ENCODE results near the gene KIF26B.

Gene KIF26B

DNA sequence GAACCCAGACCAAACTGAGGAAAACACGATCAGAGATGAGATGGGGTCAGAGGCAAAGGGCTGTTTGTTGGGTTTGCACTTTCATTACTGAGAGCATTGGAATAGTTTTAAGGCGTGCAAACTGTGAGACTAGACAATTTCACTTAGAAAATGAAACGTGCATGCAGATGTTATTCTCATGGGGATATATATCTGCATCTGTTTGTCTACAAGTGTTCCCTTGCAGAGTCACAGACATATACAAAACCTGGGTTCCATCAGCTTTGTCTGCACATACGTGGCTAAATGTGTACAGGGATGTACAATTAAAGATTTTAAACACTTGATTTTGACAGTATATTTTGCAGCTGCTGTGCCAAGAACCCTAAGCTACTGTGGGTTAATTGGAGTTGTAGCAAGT lies 355.4 kb downstream of the KIF26B start:
- DNase-seq (ENCODE audit: low read depth) = no peak
- H3K4me3 ChIP-seq (ENCODE audit: low read length) = no peak overlapping the region
- TF ChIP-seq, protein P1, sequence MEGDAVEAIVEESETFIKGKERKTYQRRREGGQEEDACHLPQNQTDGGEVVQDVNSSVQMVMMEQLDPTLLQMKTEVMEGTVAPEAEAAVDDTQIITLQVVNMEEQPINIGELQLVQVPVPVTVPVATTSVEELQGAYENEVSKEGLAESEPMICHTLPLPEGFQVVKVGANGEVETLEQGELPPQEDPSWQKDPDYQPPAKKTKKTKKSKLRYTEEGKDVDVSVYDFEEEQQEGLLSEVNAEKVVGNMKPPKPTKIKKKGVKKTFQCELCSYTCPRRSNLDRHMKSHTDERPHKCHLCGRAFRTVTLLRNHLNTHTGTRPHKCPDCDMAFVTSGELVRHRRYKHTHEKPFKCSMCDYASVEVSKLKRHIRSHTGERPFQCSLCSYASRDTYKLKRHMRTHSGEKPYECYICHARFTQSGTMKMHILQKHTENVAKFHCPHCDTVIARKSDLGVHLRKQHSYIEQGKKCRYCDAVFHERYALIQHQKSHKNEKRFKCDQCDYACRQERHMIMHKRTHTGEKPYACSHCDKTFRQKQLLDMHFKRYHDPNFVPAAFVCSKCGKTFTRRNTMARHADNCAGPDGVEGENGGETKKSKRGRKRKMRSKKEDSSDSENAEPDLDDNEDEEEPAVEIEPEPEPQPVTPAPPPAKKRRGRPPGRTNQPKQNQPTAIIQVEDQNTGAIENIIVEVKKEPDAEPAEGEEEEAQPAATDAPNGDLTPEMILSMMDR (conservative IDR thresholded peaks at IDR 0.05; ENCODE audit: low read length) = no peak

DNA sequence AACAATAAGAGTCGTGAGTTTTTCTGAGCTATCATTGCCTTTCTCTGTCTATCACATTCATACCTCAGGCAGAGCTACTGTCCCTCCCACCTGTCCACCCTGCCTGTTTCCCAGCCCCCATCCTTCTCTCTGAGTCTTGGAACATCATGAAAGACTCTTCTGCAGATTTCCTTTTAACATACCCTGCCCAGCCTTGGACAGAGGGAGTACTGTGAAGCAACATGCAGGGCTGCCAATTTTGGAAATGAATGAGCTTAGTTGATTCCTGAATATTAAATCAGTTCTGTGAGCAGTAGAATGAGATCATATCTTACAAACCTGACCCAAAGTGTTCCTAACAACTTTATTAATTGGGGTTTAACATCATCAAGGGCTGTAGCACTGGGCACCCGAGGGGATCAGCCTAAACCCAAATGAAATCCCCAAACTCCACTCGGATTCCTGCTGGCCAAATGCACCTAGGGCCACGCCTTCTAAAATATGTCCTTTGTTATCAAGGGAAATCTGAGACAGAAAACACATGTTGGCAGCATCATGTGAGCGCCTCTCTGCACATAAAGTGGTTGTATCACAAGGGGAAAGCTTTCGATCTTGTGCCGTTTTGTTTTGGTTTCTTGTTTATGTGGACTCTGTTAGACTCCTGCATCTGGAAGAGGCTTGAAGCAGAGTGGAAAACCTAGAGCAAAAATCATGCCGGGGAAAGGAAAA lies 357.6 kb downstream of the KIF26B start:
- peak overlapping the region; percentile 47 for H3K4me3 ChIP-seq (ENCODE audit: low read length)
- TF ChIP-seq, protein P1 (conservative IDR thresholded peaks at IDR 0.05; ENCODE audit: low read length) = no peak
- peak; percentile 21 for DNase-seq (ENCODE audit: low read depth)

DNA sequence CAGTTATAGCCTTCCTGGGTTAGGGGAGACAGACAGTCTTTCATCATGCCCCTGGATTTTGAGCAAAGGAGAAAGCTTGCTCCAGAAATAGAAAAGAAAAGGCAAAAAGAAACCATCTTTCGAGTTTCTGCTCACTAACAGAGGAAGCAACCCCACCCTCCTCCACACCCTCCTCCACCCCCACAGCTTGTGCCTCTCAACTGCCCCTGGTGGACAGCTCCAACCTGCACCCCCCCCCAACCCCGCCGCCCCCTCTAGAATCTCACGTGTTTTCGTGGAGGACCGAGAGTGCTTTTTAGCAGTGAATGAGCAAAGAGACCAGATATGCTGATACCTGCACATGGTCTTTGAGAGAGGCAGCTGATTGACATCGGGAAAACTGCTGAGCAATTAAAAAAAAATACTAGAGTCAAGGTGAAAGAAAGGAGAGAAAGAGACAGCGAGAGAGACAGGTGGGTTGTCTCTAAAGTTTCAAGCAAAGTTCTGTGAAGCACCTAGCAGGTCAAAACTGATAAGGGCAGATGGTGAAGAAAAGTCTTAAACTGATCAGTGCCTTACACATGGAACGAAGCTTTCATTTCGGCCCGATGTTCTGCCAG lies 358.3 kb downstream of the KIF26B start:
- H3K4me3 ChIP-seq (ENCODE audit: low read length) = peak overlapping the region; percentile 47
- DNase-seq (ENCODE audit: low read depth) = peak; percentile 28
- TF ChIP-seq, protein P1 (conservative IDR thresholded peaks at IDR 0.05; ENCODE audit: low read length) = peak; percentile 39

DNA sequence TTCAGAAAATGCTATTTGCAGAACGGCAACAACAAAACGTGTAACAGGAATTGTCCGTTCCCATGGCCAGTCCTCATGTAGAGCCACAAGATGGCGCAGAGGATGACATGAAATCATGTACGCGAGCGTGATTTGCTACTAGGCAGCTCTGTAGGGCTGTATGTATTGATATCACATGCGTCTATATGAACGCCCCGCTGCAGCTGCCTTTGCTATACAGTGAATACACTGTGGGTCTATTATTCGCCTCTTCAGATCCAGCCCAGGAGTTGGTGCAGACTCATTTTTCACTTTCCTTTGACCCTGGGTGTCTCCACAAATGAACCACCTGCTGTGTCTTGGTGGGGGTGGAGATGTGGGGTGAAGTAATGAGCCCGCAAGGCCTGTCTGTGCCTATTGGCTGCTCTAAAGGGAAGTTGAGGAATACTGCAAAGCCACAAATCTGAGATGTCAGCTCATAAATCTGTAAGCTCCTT lies 361.5 kb downstream of the KIF26B start:
- TF ChIP-seq, protein P1 (conservative IDR thresholded peaks at IDR 0.05; ENCODE audit: low read length) = peak; percentile 43
- no peak overlapping the region for H3K4me3 ChIP-seq (ENCODE audit: low read length)
- DNase-seq (ENCODE audit: low read depth) = peak; percentile 26

DNA sequence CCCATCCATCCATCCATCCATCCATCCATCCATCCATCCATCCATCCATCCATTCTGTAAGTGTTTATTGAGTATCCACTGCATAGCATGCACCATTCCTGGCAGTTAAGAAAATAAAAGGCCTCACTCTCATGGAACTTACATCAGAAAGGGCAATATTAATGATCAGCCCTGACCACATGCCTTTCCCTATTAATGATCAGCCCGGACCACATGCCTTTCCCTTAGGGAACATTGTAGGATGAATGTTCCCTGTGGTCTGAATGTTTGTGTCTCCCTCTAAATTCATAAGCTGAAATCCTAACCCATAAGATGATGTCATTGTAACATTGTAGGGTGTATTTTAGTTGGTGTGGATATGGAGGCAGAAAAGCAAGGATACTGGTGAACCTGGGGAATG lies 365.8 kb downstream of the KIF26B start:
- H3K4me3 ChIP-seq (ENCODE audit: low read length) = no peak overlapping the region
- TF ChIP-seq, protein P1 (conservative IDR thresholded peaks at IDR 0.05; ENCODE audit: low read length) = no peak
- no peak for DNase-seq (ENCODE audit: low read depth)

DNA sequence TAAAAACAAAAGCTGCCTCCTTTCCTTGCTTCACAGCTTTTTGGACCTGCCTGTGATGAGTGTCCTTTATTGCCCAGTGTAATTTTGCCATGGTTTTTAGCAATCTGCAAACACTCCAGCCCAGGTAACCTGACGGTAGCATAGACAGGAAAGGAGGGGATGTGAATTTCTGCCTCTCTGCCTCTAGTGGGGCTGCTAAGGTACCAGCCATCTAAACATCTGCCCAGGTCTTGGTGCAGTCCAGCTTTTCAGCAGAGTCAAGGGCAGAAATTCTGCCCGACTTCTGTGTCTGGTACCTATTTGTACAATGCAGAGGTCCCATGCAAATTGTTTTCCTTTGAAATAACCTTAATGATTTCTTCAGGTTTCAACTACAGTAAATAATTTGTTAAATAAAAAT lies 371.4 kb downstream of the KIF26B start:
- TF ChIP-seq, protein P1 (conservative IDR thresholded peaks at IDR 0.05; ENCODE audit: low read length) = no peak
- no peak overlapping the region for H3K4me3 ChIP-seq (ENCODE audit: low read length)
- DNase-seq (ENCODE audit: low read depth) = no peak

DNA sequence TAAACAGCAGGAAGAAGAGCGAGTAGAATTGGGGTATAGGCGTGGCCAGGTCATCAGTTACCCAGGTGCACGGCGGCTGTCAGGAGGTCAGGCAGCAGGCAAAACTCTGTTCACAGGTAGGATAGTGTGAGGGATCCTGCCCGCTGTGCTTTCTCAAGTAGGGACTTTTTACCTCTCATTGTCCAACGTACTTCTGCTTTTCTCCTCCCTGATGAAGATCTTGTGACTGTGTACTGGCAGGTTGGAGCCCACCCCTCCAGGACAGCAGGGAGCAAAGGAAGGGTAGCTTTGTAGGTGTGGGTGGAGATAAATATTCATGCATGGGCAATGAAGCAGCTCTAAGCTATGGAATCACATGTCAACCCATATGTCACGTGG lies 373.5 kb downstream of the KIF26B start:
- H3K4me3 ChIP-seq (ENCODE audit: low read length) = no peak overlapping the region
- DNase-seq (ENCODE audit: low read depth) = no peak
- TF ChIP-seq, protein P1 (conservative IDR thresholded peaks at IDR 0.05; ENCODE audit: low read length) = no peak

All from AG10803 (cell line).